HG03460 (cell line): ENCODE data around the gene ZBTB16.

Experiments used
- ATAC-seq: cut with Tn5 transposase; IDR thresholded peaks from one replicate; pipeline ENCODE4 v1.9.1; 2021; ENCODE audit not compliant: unreplicated experiment

The ZBTB16 gene

DNA sequence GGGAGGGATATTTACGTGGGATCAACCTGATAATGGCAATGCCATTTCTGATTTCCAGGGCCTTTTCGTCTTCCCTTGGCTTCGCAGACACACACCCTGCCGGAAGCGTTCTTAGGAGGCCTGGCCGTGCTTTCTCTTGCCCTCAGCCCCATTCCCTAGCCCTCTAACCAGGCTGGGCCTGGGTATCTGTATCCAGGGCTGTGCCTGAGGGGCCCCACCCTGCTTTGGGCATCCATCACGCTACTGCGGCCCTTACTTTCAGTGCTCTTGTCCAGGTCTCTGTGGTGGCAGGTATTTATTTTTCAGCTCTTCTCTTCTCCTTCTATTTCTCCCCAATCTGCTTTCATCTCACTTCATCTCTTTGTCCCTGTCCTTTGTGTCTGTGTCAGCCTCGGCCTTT lies 105.0 kb downstream of the ZBTB16 start:
- ATAC-seq = no peak

DNA sequence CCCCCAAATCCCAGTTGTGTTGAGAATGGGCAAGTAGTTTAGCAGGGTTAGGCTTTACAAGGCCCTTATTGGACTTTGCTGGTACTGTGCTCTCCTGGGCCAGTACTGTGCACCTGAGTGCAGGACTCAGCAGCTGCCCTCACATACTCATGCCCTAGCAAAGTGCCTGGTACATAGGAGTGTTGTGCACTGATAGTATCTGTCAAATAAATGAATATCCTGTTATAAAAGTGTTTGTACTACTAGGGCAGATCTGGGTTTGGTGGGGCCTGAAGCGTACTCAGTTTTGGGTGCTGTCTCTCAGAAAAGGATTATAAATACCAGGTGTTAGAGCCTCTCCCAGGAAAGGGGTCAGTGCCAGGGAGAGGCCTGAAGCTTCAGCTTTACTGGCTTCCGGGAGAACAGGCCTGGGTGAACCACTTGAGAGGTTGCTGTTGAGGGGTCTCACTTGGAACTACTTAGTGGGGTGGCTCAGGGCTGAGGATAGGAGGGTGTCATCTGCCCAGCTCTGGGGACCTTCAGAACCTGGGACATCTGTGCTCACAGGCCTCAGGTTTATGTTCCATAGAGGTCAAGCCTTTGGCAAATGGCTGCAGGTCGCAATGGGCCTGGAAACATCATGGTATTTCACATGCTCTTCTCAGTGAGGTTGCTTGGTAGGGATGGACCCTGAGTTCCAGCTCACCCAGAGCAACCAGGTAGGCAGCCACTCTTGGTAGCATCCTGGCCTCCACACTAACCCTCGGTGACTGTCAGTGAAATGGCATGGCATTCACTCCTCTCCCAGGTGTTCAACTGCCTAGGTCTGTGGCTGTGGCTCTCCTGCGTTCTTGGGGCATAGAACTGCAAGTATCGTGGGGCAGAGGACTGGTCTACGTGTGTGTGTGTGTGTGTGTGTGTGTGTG lies 106.1 kb downstream of the ZBTB16 start:
- no peak for ATAC-seq

DNA sequence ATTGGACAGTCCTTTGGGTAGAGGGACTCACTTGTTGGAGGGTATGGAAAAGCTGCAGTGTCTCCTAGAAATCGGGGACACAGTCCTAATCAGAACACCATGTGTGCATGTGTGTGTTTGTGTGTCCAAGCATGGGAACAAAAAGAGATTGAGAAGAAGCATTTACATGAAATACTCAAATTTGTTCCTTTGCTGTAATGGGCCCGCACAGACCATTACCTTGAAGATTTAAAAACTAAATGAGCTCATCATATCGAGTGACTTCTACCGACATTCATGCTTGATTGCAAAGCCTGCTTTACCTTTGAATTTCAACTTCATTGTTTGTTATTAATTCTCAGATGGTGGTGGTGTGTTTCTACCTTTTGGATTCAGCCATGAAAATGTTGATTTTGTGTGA lies 106.9 kb downstream of the ZBTB16 start:
- ATAC-seq = no peak

DNA sequence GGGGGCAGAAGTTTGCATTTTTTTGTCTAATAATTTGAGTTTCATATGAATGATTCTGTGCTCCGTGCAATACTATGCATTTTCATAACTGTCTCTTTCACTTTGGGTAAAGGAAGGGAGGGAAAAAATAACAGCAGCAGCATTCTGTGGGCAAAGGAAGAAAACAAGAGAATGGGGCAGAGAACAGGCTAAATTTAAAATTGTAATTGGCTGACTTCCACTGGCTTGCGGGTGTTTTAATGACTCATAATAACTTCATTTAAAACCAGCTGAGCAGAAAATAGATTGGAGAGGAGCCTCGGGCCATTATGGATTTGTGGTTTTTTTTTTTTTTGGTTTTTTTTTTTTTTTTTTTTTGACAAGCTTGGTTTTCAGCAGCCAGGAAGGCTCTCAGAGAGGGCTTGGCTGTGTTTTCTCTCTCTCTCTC lies 107.4 kb downstream of the ZBTB16 start:
- no peak for ATAC-seq

DNA sequence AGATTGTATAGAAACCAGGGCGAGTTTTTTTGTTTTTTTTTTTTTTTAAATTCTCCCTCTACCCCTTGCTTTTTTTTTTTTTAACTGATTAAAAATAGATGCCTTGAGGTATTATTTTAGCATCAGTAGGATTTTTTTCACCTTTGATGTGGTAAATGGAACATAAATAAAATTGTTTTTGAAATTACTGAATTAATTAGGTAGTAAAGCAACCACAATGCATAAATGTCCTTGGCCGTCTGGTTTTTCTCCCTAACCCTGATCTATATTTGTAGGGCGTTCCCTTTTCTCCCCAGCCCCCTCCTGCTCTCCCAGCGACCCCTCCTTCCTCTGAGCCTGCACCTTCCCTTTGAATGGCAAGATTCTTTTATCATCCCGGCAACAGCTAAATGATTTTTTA lies 107.8 kb downstream of the ZBTB16 start:
- ATAC-seq = no peak

DNA sequence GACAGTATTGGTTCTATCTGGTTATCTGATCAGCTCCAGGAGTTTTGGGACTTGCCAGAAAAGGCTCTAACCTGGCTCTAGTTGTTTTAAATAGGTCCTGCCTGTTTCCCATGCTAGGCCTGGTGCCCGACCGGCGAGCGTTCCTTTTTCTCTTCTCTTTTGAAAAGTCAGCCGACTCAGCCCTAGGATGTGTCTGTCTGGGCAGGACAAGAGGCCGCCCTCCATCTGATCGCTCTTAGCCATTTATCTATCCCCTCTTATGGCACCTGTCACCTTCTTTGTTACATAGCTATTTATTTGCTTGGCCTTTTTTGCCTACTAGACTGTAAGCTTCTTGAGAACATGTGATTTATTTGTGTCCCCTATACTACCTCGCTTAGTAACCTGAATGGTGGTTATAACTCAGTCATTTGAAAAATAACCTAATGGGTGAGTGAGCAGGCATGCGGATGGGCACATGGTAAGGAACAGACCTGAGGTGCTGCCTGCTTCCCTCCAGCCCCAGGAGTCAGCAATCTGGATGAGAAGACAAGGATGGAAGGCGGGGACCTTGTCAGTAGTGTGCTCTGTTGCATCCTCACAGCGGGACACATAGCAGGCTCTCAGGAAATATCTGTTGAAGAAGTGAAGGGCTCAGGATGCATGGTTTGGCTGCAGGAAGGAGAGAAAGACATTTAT lies 108.4 kb downstream of the ZBTB16 start:
- ATAC-seq = no peak

DNA sequence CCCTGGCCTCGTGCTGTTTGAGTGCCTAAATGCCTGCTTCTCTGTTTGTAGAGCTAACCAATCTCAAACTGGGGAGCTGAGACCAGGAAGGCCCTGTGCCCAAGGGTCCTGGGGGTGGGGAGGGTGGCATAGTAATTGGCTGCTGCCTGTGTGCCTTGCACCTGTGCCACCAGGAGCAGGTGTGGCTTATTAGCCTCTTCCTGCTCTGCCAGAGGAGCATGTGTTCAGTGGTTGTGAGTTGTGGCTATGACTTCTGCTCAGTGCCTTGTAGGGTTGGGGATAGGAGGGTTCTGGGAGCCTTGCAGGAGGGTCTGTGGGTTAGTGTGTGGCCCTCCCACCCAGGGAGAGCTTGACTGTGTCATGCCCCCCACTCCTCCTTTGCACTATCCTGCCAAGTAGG lies 109.2 kb downstream of the ZBTB16 start:
- ATAC-seq = no peak

DNA sequence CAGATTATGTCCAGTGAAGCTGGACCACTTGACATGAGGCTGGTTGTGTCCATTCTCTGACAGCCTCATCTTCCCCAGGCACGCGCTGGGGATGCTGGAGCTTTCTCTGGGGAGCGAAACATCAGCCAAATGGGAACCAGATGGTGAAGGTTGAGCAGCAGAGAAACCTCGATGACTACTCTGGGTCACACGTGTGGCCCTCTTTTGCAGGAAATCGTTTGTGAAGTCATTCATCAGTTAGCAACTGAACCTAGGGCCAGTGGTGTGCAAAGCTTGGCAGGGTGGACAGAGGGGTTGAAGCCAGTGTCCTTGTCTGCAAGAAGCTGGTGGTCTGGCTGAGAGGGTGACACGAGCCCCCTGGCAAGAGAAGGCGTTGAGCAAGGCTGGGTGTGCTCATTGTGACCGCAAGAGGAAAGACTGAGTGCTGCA lies 109.8 kb downstream of the ZBTB16 start:
- no peak for ATAC-seq

DNA sequence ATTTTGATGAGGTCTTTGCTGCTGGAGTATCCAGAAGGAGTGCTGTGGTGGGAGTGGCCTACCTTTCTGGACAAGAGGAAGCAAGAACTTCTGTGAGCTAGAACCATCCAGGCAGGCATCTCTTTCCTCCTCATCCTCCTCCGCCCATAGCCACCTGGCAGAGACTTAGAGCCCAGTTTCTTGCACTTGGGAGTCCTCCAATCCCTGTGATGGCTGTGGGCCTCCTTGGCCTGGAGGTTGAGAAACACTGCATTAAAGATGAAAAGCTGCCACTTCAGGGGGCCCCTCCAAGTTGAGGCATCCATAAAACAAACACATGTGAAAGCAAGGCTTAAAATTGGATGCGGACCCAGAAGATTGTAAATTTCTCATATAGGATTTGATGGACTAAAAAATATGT lies 110.3 kb downstream of the ZBTB16 start:
- no peak for ATAC-seq

DNA sequence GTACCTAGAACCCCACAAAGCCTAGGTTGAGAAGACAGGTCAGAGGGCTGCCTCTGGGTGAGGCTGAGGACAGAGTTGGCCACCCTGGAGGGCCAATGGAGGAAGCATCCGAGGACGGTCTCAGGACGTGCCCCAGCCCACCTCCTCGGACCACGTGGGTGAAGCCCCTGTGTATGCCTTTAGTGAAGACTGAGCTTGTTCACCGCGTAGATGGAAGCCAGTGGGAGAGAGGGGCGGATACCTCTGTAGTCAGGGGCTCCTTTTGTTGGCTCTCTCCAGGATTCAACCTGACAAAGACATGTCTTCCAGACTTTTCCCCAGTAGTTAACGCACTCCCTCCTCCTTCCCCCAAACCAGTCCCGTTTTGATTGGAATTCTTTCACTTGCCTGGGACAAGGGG lies 110.7 kb downstream of the ZBTB16 start:
- ATAC-seq = no peak

DNA sequence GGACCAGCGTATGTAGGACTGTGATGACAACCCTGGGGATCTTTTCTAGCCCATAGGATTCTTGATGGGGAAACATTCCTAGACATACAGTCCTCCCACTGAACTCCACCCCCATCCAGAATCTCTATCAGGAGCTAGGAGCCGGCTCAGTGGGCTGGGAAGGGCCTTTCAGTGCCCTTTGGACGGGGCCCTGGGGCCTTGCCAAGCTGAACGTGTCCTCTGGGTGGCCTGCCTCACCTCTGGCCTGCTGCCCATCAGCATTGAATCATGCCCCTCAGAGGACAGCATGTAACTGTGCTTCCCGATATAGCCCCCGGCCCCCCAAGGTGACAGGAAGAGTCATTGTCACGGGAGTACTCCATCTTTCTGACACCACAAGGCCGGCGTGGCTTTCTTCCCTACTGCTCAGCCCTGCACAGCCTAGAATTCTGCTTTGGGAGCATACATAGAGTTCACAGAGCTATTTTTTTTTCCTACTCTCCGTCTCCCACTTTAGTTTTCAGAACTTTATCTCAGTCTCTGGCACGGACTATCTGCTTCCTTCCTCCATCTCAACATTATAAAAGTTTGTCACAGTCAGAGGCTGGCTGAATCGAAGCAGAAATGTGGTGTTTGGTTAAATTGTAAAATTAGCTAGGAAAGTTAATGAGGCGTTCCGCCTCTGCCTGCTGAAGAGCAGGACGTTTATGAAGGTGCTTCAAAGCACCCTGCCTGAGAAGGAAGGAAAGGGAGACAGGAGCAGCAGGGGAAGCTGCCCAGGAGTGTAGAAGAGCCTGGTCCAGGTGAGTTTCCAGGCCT lies 111.9 kb downstream of the ZBTB16 start:
- no peak for ATAC-seq

DNA sequence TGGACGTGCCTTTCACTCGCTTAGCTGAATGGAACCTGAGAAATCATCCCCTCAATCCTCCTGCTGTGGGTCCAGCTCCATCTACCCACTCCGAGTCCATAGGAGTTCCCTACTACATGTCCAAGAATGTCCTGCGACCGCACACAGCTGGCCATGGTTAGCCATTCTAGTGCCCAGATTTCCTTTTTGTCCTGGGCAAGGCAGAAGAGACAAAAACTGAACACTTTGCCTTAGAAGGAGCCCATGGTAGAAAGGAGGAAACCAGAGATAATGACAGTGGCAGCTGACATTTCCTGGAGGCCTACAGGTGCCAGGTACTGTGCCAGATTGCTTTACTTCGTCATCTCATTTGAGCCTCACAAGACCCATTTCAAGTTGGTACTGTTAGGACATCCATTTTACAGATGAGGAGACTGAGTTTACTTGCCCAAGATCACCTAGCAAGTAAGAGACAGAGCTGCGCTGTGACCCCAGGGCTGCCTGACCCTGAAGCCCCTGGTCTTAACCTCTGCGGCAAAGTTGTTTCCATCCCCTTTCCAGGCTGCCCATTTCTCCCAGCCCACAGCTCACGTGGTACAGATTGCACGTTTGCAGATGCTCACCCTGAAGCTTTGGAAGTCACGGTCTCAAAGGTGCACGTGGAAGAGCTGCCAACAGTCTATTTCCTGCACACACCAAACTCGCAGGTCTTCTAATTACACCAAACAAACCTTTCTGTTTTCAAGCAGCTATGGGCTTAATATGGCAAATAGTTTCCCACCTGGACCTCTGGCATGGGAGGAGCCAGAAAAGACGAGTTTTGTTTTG lies 112.7 kb downstream of the ZBTB16 start:
- no peak for ATAC-seq

DNA sequence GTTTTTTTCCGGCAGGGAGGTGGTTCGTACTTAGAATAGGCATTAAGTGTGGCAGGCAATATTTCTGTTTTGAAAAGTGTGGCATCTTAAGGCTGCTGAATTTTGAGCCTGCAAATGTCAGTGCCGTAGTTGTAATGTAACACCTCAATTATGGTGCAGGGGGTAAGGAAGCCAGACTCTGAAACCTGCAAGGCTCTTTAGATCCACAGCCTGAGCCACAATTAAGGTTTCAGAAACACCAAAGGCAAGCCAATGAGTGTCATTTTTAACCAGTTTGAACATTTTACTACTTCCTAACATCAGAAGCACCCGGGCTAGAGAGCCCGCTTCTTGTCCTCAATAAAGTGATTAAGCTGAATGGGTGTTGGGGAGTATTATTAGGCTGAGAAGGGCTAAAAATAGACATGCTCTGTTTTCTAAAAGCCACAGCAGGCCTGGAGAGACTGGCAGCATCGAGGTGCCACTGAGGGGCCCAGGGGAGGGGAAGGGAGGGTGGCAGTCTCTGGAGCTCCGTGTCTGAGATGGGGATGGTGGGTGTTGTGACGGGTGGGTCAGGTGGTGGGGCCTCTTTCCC lies 113.4 kb downstream of the ZBTB16 start:
- no peak for ATAC-seq

DNA sequence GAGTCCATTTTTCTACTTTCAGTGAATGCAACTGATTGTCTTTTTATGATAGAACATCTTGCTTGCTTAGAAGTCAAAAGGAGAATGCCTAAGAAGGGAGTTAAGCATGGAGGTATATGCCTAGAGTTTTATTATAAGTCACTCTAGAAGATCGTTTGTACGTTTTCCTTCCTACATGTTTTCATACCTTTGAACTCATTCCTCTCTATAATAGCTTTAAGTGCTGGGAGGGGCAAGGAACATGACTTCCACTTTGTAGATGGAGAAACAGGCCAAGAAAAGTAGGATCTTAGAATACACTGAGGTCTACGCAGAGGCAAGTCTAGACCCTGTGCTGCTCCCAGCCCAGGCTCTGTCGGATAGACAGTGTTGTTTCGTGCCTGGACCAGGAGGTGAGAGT lies 114.3 kb downstream of the ZBTB16 start:
- no peak for ATAC-seq

DNA sequence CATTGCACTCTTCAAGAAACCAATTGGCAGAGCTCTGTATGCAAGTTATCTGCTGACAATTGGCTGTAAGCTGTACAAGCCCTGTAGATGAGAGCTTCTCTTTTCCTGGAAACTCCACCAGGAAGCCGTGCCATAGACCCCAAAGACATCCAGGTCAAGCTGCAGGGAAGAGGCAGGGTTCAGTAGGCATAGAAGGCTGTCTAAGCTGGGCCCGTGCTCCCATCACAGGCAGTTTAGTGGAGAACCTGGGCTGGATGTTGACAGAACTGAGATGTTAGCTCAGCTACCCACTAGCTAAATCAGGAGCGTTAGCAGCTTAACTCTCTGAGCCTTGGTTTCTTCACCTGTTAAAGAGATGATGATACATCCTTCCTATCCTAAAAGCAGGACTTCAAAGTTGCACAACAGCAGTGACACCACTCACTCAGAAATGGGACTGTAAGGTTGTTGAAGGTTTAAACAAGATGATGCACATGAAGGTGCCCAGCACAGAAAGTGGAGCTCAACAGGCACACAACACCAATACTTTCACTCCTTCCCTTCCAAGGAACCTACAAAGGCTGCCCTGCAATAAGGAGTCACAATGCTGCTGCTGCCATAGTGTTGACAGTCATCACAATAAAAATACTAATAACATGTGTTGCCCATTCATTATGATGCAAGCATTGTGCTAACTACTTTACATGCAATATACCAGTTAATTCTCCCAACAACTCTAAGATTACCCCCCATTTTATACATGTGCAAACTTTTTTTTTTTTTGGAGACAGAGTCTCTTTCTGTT lies 115.4 kb downstream of the ZBTB16 start:
- no peak for ATAC-seq

DNA sequence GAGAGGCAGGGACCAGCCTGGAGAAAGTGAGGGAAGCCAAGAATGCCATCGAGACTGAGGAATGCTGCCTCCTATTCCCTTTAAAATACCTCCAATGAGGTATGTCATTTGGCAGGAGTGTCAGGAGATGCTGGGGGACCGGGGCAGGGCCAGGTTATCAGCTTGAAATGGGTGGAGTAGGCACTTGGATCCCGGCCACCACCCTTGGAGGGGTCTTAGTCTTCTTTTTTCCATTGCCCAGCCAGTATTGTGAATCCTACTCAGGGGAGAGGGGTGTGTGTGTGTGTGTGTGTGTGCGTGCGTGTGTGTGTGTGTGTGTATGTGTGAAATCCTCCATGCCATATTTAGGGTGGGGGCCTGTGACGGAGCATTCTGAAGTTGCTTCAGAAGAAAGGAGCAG lies 116.2 kb downstream of the ZBTB16 start:
- no peak for ATAC-seq

DNA sequence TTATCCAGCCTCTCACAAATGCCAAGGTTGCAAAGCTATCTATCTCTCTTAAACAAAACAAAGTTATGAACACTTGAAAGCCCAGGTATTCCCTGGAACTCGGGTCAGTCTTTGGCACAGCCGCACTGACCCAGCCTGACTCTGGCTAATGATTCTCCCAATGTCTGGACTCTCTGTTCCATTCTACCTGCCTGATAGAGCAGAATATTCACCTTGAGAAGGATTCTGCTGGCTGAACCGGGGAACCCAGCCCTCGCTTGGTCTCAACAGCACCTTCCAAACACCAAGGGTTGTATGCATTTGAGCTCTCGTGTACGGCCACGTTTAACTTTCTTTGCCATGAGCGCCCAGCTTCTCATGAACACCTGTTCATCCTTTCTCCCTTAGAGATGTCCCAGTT lies 116.8 kb downstream of the ZBTB16 start:
- ATAC-seq = no peak

DNA sequence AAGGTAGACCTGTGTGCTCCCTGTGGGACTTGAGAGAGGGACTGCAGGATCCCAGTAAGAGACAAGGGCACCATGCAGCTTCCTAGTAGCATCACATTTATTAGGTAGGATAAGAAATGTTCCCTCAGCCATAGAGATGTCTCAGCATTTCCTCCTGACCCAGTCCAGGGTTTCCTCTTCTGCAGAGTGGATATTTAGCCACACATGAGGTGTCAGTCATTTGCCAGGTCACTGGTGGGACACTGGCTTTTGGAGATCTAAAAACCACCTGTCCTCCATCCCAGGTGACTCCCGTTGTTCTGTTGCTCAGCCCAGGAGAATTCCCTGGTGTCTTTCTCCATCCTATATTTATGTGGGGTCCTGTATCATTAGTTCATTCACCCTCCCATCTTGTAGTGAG lies 119.1 kb downstream of the ZBTB16 start:
- no peak for ATAC-seq

DNA sequence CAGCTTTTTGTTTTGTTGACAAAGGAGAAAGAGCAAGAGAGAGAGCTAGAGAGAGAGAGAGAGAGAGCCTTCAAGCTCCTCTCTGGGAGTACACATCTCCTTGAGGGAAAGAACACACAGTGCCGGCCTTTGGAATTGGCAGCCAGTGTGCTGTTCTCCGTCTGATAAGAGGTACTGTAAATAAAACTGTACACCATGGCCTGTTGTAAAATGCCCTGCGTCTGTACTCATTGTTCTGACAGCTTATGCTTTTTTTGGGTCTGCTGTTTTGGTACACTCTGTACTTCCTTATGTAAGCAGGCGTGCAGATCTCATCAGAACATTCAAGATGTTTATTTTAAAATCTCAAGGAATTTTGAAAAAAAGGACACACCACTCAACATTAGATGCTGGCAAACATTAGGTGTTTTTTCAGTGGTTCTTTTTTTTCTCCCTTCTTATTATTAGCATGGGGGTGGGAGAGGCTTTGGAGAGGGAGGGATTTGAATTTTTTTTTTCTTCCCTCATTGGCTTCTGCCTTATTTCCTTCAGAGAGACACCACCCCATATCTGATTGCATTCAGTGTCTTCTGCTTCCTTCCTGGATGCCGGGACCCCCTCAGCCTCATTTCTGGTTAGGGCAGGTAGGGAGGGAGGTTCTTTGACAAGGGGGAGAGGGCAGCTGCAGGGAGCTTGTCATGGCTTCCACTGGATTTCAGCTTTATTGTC lies 119.9 kb downstream of the ZBTB16 start:
- no peak for ATAC-seq
